GM12875 (cell line): Measurements from ENCODE around the gene ATF1.
"Not testable (repeated sequence)": the region's sequence is repeated elsewhere in the genome, so short reads cannot be mapped to it uniquely, and the experiment has no call there.

Experiments used
- H3K4me3 ChIP-seq: one replicate; pipeline ENCODE4 v1.5.1; 2011; ENCODE audit warnings: low read depth, low read length, control low read depth
- TF ChIP-seq, protein P1 (sequence below): IDR thresholded peaks from 2 replicates; pipeline ENCODE4 v1.5.1; 2011; ENCODE audit warnings: low read depth, mild to moderate bottlenecking, control low read depth, inconsistent platforms, low read length, moderate library complexity, borderline replicate concordance; ENCODE audit not compliant: insufficient read depth

Gene ATF1

DNA sequence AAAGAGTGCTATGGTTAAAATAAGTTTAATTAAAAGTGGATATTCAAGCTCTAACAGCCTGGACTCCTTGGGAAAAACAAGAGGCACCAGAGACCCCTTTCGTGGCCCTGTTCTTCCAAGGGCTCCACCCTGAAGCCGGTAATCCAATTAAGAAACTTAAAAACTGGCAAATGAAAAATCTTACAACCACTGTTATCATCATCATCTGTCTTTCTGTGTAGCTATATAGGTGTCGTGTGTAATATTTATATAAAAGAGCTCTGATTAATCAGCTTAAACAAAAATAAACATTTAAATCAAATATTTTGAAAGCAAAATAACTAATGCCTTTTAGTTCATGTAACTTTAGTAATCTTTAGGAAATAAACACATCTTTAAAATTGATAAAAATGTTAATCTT, 4.5 kb downstream of the ATF1 start:
- TF ChIP-seq, protein P1, sequence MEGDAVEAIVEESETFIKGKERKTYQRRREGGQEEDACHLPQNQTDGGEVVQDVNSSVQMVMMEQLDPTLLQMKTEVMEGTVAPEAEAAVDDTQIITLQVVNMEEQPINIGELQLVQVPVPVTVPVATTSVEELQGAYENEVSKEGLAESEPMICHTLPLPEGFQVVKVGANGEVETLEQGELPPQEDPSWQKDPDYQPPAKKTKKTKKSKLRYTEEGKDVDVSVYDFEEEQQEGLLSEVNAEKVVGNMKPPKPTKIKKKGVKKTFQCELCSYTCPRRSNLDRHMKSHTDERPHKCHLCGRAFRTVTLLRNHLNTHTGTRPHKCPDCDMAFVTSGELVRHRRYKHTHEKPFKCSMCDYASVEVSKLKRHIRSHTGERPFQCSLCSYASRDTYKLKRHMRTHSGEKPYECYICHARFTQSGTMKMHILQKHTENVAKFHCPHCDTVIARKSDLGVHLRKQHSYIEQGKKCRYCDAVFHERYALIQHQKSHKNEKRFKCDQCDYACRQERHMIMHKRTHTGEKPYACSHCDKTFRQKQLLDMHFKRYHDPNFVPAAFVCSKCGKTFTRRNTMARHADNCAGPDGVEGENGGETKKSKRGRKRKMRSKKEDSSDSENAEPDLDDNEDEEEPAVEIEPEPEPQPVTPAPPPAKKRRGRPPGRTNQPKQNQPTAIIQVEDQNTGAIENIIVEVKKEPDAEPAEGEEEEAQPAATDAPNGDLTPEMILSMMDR = no peak
- H3K4me3 ChIP-seq = no peak overlapping the region

DNA sequence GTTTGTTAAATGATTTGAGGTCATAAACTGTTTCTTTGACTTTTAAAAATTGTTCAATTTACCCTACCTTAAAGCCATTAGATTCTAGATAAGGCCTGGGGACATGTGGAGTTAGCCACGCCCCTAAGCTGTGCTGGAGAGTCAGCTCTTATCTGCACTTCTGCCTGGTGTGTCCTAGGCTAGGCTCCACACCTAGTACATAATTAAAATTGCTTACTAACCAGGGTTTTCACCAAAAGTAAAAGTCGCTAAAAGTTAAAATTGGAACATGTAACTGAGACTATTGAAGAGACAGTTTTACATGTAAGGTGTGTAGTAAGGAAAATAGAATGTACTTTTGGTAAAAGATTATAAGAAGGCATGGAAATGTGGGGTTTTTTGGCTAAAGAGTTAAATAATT, 4.9 kb downstream of the ATF1 start:
- not testable (repeated sequence) for H3K4me3 ChIP-seq

DNA sequence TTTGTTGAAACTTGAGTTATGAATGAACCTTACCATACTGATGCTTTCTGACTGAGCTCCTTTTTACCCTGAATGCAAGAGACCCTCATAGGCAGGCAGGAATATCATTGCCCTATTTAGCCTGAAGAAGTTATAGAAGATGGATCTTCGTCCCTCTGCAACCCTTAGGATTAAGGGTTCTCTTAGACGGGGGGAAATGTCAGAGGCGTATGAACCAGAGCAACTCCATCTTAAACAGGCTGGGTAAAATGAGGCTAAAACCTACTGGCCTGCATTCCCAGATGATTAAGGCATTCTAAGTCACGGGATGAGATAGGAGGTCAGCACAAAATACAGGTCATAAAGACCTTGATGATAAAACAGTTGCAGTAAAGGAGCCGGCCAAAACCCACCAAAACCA, 7.5 kb downstream of the ATF1 start:
- TF ChIP-seq, protein P1 = no peak
- H3K4me3 ChIP-seq = no peak overlapping the region

DNA sequence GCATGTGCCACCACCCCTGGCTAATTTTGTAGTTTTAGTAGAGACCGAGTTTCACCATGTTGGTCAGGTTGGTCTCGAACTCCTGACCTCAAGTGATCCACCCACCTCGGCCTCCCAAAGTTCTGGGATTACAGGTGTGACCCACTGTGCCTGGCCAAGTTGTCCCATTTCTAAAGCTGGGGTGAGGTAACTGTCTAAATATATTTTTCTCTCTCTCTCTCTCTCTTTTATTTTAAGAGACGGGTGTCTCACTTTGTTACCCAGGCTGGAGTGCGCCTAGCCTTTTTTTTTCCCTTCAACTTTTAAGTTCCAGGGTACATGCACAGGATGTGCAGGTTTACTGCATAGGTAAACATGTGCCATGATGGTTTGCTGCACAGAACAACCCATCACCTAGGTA, 8.6 kb downstream of the ATF1 start:
- TF ChIP-seq, protein P1 = no peak

DNA sequence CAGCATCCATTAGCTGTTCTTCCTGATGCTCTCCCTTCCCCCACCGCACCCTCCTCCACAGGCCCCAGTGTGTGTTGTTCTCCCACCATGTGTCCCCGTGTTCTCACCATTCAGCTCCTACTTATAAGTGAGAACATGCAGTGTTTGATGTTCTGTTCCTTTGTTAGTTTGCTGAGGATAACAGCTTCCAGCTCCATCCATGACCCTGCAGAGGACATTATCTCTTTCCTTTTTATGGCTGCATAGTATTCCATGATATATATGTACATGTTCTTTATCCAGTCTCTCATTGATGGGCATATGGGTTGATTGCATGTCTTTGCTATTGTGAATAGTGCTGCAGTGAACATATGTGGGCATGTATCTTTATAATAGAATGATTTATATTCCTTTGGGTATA, 9.0 kb downstream of the ATF1 start:
- TF ChIP-seq, protein P1 = no peak
- no peak overlapping the region for H3K4me3 ChIP-seq

More for the DNA sequence above, 8.6 kb downstream of the ATF1 start:
- H3K4me3 ChIP-seq = no peak overlapping the region

DNA sequence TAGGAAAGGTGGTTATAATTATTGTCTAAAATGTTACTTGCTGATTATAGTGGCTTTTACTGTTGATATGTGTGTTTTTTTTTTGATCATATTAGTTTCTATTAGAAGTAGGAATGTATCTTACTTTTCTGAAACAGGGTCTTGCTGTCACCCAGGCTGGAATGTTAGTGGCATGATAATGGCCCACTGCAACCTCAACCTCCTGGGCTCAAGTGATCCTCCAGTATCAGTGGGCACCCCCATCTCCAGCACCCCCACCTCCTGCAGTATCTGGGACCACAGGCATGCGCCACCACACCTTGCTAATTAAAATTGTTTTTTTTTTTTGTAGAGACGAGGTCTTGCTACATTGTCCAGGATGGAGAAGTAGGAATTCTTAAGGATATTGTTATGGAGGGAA, 11.3 kb downstream of the ATF1 start:
- H3K4me3 ChIP-seq = no peak overlapping the region
- TF ChIP-seq, protein P1 = no peak

DNA sequence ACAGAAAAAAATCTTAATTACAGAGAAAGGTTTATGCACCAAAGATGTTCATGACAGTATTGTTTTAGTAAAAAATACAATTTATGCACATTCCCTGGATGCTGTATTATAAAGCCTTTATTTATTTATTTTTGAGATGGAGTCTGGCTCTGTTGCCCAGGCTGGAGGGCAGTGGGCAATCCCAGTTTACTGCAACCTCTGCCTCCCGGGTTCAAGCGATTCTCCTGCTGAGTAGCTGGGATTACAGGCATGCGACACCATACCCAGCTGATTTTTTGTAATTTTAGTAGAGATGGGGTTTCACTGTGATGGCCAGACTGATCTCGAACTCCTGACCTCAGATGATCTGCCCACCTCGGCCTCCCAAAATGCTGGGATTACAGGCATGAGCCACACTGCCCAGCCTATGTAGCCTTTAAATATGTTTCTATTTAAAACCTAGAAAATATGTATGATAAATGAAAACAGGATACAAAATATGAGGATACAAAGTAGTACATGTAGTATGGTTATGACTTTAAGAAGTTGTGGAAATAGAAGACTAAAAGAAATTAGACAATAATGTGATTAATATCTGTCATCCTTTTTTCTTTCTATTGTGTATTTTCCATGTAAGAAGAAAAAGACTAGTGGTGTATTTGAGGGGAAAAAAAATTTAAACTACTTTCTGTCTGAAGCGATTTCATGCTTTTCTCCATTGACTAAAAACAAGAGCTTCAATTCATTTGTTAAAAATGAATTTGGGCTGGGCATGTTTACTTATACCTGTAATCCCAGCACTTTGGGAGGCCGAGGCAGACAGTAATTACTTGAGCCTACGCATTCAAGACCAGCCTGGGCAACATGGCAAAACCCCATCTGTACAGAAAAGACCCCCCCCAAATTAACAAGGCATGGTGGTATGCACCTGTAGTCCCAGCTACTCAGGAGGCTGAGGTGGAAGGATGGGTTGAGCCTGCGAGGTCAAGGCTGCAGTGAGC, 13.1 kb downstream of the ATF1 start:
- TF ChIP-seq, protein P1 = no peak

More for the DNA sequence above, 13.1 kb downstream of the ATF1 start:
- H3K4me3 ChIP-seq = no peak overlapping the region
